GM18517 (cell line): ENCODE data around the gene CPT2.
A peak's percentile ranks its signal among the peaks of the same experiment; 100 is the strongest.
"Not testable (repeated sequence)": the region's sequence is repeated elsewhere in the genome, so short reads cannot be mapped to it uniquely, and the experiment has no call there.

Experiments
- ATAC-seq: cut with Tn5 transposase; IDR thresholded peaks from one replicate; pipeline ENCODE4 v1.9.1; 2021; ENCODE audit warnings: mild to moderate bottlenecking, moderate library complexity; ENCODE audit not compliant: unreplicated experiment

Gene CPT2

GRCh38 chr1:53182111-53182593 is 14.5 kb upstream of the CPT2 start:
- no peak for ATAC-seq

GRCh38 chr1:53182716-53183094 is 13.9 kb upstream of the CPT2 start:
- ATAC-seq, result no peak

- ATAC-seq, result no peak
These were observed 13.3 kb upstream of the CPT2 start for GRCh38 chr1:53183095-53183990.

- not testable (repeated sequence) for ATAC-seq
These were observed 10.7 kb upstream of the CPT2 start for GRCh38 chr1:53185955-53186297.

- no peak for ATAC-seq
These were observed 10.1 kb upstream of the CPT2 start for GRCh38 chr1:53186533-53186932.

- ATAC-seq, result no peak
These were observed 9.2 kb upstream of the CPT2 start for GRCh38 chr1:53187401-53187800.

GRCh38 chr1:53188099-53188498 is 8.5 kb upstream of the CPT2 start:
- no peak for ATAC-seq

GRCh38 chr1:53189061-53189460 is 7.6 kb upstream of the CPT2 start:
- ATAC-seq, result no peak

GRCh38 chr1:53190210-53190611 is 6.4 kb upstream of the CPT2 start:
- ATAC-seq, result no peak

GRCh38 chr1:53195246-53196016 is 1.2 kb upstream of the CPT2 start:
- ATAC-seq, result no peak

- ATAC-seq, result peak; percentile 9
These were observed 573 bp upstream of the CPT2 start for GRCh38 chr1:53196017-53196484.

- no peak for ATAC-seq
These were observed 922 bp downstream of the CPT2 start for GRCh38 chr1:53197291-53198200.

GRCh38 chr1:53198241-53198651 is 1.6 kb downstream of the CPT2 start:
- no peak for ATAC-seq

GRCh38 chr1:53203466-53203865 is 6.8 kb downstream of the CPT2 start:
- no peak for ATAC-seq

GRCh38 chr1:53205496-53205895 is 8.9 kb downstream of the CPT2 start:
- not testable (repeated sequence) for ATAC-seq

GRCh38 chr1:53206083-53206685 is 9.6 kb downstream of the CPT2 start:
- not testable (repeated sequence) for ATAC-seq

- ATAC-seq, result no peak
These were observed 10.2 kb downstream of the CPT2 start for GRCh38 chr1:53206735-53207379.

- ATAC-seq, result no peak
These were observed 11.1 kb downstream of the CPT2 start for GRCh38 chr1:53207726-53208125.

- ATAC-seq, result no peak
These were observed 13.7 kb downstream of the CPT2 start for GRCh38 chr1:53210352-53210751.

GRCh38 chr1:53210954-53211353 is 14.3 kb downstream of the CPT2 start:
- ATAC-seq, result no peak
